Measurements from ENCODE around the gene KHDC1. TPM values are rescaled to one million over a fixed set of nuclear protein-coding genes. Genes with fewer than 3 reads are reported as not detected.
A peak's percentile ranks its signal among the peaks of the same experiment; 100 is the strongest.
"Not testable (repeated sequence)": the region's sequence is repeated elsewhere in the genome, so short reads cannot be mapped to it uniquely, and the experiment has no call there.

Gene KHDC1
- total RNA-seq, 4 donors from 2014 or later = 0.13 to 0.34 TPM; not detected in 2

DNA sequence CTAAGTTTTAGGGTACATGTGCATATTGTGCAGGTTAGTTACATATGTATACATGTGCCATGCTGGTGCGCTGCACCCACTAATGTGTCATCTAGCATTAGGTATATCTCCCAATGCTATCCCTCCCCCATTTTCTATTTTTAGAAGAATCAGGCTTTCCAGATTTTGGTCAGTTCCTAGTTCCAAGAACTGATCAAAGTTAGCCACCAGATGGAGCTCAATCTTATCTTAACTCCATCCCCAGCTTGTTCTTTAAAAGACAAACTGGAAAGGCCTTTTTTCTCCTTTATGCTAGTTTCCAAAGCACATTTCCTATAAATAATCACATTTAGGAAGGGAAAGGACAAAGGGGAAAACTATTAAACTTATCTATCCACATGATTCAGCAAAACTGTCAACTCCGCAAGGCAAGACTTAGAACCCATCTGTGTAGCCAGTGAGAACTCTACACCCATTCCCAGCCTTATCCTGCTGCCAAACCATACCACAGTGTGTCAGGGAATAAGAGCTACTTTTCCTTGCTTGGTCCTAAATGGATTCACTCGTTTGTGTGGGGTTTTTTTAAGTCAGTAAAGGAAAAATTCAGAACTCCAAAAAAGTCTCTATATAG lies 22.8 kb upstream of the KHDC1 start:
- WGBS, 2 donors = 61 to 62% methylated on average over 3 of the region's 3 CpGs
- no peak for TF ChIP-seq POLR2A (IDR thresholded peaks at IDR 0.05)
- TF ChIP-seq, protein P1, sequence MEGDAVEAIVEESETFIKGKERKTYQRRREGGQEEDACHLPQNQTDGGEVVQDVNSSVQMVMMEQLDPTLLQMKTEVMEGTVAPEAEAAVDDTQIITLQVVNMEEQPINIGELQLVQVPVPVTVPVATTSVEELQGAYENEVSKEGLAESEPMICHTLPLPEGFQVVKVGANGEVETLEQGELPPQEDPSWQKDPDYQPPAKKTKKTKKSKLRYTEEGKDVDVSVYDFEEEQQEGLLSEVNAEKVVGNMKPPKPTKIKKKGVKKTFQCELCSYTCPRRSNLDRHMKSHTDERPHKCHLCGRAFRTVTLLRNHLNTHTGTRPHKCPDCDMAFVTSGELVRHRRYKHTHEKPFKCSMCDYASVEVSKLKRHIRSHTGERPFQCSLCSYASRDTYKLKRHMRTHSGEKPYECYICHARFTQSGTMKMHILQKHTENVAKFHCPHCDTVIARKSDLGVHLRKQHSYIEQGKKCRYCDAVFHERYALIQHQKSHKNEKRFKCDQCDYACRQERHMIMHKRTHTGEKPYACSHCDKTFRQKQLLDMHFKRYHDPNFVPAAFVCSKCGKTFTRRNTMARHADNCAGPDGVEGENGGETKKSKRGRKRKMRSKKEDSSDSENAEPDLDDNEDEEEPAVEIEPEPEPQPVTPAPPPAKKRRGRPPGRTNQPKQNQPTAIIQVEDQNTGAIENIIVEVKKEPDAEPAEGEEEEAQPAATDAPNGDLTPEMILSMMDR (IDR thresholded peaks at IDR 0.05) = no peak
- intact Hi-C loops (cut with DNase I; ENCODE audit: low total_unique reads) = no loop called here
- H3K4me3 ChIP-seq (ENCODE audit: low read depth, poor library complexity, severe bottlenecking) = no peak overlapping the region
- DNase-seq (ENCODE audit: low spot score in 2 of 2) = no peak

DNA sequence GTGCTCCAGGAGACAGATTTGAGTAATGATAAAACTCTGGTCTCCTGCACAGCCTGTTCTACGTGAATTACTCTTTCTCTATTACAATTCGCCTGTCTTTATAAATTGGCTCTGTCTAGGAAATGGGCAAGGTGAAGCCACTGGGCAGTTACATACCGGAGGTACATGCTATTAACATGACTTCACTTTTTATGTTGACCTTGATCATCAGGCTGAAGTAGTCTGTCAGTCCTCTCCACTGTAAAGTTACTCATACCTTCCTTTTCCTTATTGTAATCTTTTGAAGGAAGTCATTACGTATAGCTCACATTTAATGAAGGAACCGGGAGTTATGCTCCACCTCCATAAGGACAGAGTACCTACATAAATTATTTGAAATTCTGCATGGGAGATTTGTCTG lies 19.9 kb upstream of the KHDC1 start:
- intact Hi-C loops (cut with DNase I; ENCODE audit: low total_unique reads) = no loop called here
- 68 to 77% methylated on average over 5 of the region's 5 CpGs for WGBS, 2 donors
- no peak for TF ChIP-seq POLR2A (IDR thresholded peaks at IDR 0.05)
- TF ChIP-seq, protein P1 (IDR thresholded peaks at IDR 0.05) = no peak
- no peak overlapping the region for H3K4me3 ChIP-seq (ENCODE audit: low read depth, poor library complexity, severe bottlenecking)
- no peak for DNase-seq (ENCODE audit: low spot score in 2 of 2)

DNA sequence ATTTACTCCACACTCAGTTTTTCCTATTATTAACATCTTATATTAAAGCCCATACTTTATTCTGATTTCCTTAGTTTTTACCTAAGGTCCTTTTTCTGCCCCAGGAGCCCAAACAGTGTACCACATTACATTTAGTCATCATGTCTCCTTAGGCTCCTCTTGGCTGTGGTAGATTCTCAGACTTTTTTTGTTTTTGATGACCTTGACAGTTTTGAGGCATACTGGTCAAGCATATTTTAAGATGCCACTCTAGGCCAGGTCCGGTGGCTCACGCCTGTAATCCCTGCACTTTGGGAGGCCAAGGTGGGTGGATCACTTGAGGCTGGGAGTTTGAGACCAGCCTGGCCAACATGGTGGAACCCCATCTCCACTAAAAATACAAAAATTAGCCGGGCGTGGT lies 18.7 kb upstream of the KHDC1 start:
- intact Hi-C loops (cut with DNase I; ENCODE audit: low total_unique reads); DNase-seq (ENCODE audit: low spot score in 2 of 2); H3K4me3 ChIP-seq (ENCODE audit: low read depth, poor library complexity, severe bottlenecking): not testable (repeated sequence)
- 98% methylated on average over 4 of the region's 4 CpGs for WGBS, 2 donors

DNA sequence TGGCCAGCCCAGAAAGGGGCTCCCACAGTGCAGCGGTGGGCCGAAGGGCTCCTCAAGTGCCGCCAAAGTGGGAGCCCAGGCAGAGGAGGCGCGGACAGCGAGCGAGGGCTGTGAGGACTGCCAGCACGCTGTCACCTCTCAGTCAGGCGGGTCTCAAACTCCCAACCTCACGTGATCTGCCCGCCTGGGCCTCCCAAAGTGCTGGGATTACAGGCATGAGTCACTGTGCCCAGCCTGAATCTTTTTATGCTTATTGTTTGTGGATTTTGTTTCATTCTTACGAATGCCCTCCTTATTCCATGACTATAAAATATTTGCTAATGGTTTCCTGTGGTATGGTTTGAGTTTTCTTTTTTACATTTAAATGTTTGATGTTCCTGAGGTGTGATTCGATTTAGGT lies 6.3 kb upstream of the KHDC1 start:
- H3K4me3 ChIP-seq (ENCODE audit: low read depth, poor library complexity, severe bottlenecking); DNase-seq (ENCODE audit: low spot score in 2 of 2); intact Hi-C loops (cut with DNase I; ENCODE audit: low total_unique reads): not testable (repeated sequence)
- WGBS, 2 donors = 97% methylated on average over 10 to 13 of the region's 13 CpGs

DNA sequence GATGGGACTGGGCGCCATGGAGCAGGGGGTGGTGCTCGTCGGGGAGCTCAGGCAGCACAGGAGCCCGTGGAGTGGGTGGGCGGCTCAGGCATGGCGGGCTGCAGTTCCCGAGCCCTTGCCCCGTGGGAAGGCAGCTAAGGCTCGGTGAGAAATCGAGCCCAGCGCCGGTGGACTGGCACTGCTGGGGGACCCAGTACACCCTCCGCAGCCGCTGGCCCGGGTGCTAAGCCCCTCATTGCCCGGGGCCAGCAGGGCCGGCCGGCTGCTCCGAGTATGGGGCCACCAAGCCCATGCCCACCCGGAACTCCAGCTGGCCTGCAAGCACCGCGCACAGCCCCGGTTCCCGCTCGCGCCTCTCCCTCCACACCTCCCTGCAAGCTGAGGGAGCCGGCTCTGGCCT lies 5.9 kb upstream of the KHDC1 start:
- H3K4me3 ChIP-seq (ENCODE audit: low read depth, poor library complexity, severe bottlenecking); intact Hi-C loops (cut with DNase I; ENCODE audit: low total_unique reads); DNase-seq (ENCODE audit: low spot score in 2 of 2): not testable (repeated sequence)
- 98 to 100% methylated on average over 12 to 27 of the region's 27 CpGs for WGBS, 2 donors

DNA sequence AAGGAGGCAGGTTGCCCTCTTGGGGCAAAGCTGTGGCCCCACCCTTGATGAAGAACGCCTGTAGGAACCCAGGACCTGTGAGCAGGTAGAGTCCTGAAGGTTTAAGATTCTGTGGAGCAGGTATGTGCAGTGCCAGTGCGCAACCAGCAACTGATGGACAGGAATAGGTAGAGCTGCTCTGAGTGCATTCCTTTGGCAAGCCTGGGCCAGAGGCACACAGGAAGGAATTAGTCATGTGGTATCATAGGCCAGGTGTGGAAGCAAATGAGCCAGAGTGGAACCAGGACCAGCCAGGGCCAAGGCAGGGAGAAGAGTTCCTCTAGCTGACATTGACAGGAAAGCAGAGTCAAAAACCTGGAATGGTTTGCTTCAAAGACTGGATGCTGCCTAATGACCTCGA lies 1.4 kb upstream of the KHDC1 start:
- no peak overlapping the region for H3K4me3 ChIP-seq (ENCODE audit: low read depth, poor library complexity, severe bottlenecking)
- TF ChIP-seq POLR2A (IDR thresholded peaks at IDR 0.05) = no peak
- TF ChIP-seq, protein P1 (IDR thresholded peaks at IDR 0.05) = no peak
- intact Hi-C loops (cut with DNase I; ENCODE audit: low total_unique reads) = no loop called here
- whole genome bisulfite sequencing, 2 donors = 63 to 65% methylated on average over 3 of the region's 3 CpGs
- DNase-seq (ENCODE audit: low spot score in 2 of 2) = peak in 1 of 2 donors; percentile 43

DNA sequence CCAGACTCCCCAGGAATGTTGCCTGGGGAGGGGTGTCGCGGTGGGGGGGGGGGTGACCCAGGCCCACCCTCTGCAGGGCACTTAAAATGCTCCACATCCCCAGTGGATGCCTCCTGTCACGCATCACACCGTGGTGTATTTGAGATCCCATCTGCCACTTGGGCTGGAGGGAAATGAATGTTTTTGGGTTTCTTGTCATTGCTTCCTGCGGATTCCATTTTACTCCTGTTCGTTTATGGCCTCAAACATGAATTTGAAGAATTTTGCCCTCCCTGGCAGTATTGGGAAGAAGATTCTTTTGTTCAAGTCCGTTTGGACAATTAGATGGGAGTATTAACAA lies 544 bp upstream of the KHDC1 start:
- peak overlapping the region; percentile 56 for H3K4me3 ChIP-seq (ENCODE audit: low read depth, poor library complexity, severe bottlenecking)
- intact Hi-C loops (cut with DNase I; ENCODE audit: low total_unique reads) = no loop called here
- 11 to 19% methylated on average over 7 of the region's 7 CpGs for WGBS, 2 donors
- TF ChIP-seq, protein P1 (IDR thresholded peaks at IDR 0.05) = no peak
- TF ChIP-seq POLR2A (IDR thresholded peaks at IDR 0.05) = no peak
- DNase-seq (ENCODE audit: low spot score in 2 of 2) = no peak

Measured in lower leg skin (tissue), 4 donors.